Measurements from ENCODE around the gene NARS2. TPM values are rescaled to one million over a fixed set of nuclear protein-coding genes. Genes with fewer than 3 reads are reported as not detected.

NARS2 gene
- total RNA-seq, 1 donor from 2014 or later = 16.5 TPM

DNA sequence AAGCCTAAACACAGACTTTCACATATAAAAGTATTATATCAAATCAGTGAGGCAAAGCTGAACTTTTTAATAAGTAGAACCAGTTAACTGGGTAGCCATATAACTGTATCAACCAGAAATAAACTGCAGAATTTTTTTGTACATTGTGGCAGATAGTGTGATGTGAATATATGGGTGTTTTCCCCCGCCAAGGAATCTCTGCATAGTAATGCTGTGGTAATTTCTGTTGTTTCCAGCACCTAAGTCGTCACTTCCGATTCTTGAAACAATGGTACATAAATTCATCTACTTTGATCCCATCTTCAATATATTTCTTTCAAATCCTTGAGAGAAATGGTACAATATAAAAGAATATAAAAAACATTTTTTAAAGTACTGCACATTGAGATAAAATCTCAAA, 39.6 kb downstream of the NARS2 start:
- ATAC-seq (ENCODE audit: low read depth) = peak; percentile 62
- ChIA-PET POLR2A (no interaction called here), CTCF (interaction anchor here (2.8 kb wide), 1 partner anchor 29 kb away, joined by 13 read pairs; no protein-coding TSS in a partner anchor)
- Mint-ChIP-seq H3K27me3 (no peaks in the 10 kb centered on the region), H3K36me3 (ENCODE audit: low read depth) (peaks cover 20% of the 10 kb centered on the region), H3K9me3 (no peaks in the 10 kb centered on the region), H3K27ac (no peak overlapping the region), H3K4me3 (no peak overlapping the region), H3K4me1 (peaks cover 36% of the 10 kb centered on the region)
- intact Hi-C loops (cut with micrococcal nuclease) = loop anchor here (10.0 kb wide), 1 partner anchor 120 kb away; the partner anchor contains the start of gene GAB2
- TF ChIP-seq, protein P1, sequence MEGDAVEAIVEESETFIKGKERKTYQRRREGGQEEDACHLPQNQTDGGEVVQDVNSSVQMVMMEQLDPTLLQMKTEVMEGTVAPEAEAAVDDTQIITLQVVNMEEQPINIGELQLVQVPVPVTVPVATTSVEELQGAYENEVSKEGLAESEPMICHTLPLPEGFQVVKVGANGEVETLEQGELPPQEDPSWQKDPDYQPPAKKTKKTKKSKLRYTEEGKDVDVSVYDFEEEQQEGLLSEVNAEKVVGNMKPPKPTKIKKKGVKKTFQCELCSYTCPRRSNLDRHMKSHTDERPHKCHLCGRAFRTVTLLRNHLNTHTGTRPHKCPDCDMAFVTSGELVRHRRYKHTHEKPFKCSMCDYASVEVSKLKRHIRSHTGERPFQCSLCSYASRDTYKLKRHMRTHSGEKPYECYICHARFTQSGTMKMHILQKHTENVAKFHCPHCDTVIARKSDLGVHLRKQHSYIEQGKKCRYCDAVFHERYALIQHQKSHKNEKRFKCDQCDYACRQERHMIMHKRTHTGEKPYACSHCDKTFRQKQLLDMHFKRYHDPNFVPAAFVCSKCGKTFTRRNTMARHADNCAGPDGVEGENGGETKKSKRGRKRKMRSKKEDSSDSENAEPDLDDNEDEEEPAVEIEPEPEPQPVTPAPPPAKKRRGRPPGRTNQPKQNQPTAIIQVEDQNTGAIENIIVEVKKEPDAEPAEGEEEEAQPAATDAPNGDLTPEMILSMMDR (IDR thresholded peaks at IDR 0.05) = no peak
- DNase-seq = no peak

DNA sequence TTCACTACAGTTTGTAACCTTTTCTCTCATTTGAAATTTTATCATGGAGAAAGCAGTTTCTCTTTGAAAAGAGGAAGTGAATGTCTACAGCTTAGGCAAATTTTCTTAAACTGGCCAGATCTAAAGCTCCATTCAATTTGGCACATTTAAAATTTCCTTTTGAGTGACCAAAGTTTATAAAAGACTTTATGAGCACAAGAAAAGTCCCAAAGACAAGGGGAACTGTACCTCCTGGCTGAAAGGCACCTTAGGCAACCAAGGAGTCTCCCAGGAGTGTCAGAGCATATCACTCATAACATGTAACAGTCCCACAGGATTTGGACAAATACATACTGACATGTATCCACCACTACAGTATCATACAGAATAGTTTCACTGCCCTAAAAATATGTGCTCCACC, 41.3 kb downstream of the NARS2 start:
- DNase-seq = no peak
- peak; percentile 67 for ATAC-seq (ENCODE audit: low read depth)
- Mint-ChIP-seq H3K4me1 (peaks cover 36% of the 10 kb centered on the region), H3K4me3 (peak overlapping the region; percentile 58), H3K36me3 (ENCODE audit: low read depth) (peaks cover 15% of the 10 kb centered on the region), H3K27me3 (no peaks in the 10 kb centered on the region), H3K9me3 (no peaks in the 10 kb centered on the region), H3K27ac (peak overlapping the region; percentile 96)
- CTCF ChIA-PET = interaction anchor here (0.9 to 2.1 kb wide), 6 partner anchors 31 to 306 kb away, joined by 3 to 10 read pairs (median 3); partner anchors contain the start of gene GAB2
- intact Hi-C loops (cut with micrococcal nuclease) = loop anchor here (1.0 to 10.0 kb wide), 3 partner anchors 69 to 310 kb away; partner anchors contain the start of gene GAB2
- POLR2A ChIA-PET = interaction anchor here (0.5 to 1.6 kb wide), 5 partner anchors 22 to 307 kb away, joined by 3 to 6 read pairs (median 4); partner anchors contain the start of gene NARS2
- TF ChIP-seq, protein P1 (IDR thresholded peaks at IDR 0.05) = no peak

DNA sequence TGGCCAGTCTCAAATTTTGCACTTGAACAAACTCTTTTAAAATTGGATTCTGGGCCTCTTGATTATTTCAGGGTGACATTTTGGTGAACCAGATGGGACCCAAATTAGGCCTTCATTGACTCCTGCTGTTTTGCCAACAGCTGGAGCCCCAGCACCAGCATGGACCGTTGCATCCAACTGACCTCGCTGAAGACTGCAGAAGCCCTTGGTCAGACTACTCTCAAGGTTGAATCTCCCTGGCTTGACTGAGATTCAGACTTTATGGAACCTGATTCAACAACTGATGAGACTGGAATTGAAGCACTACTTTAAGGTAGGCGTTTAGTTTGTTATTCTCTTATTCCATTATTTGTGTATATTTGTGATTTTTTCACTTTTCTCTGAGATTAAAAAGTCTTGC, 41.7 kb downstream of the NARS2 start:
- H3K4me3 Mint-ChIP-seq = peak overlapping the region; percentile 58
- H3K36me3 Mint-ChIP-seq (ENCODE audit: low read depth) = peaks cover 11% of the 10 kb centered on the region
- H3K9me3 Mint-ChIP-seq = no peaks in the 10 kb centered on the region
- CTCF ChIA-PET = interaction anchor here (0.9 to 2.1 kb wide), 6 partner anchors 31 to 305 kb away, joined by 3 to 10 read pairs (median 3); partner anchors contain the start of gene GAB2
- ATAC-seq (ENCODE audit: low read depth) (peak; percentile 36), DNase-seq (no peak)
- H3K4me1 Mint-ChIP-seq = peaks cover 36% of the 10 kb centered on the region
- peak overlapping the region; percentile 96 for H3K27ac Mint-ChIP-seq
- POLR2A ChIA-PET = interaction anchor here (0.5 to 1.6 kb wide), 6 partner anchors 22 to 306 kb away, joined by 3 to 6 read pairs (median 4); partner anchors contain the start of gene NARS2
- intact Hi-C loops (cut with micrococcal nuclease) = loop anchor here (1.0 to 10.0 kb wide), 3 partner anchors 68 to 310 kb away; partner anchors contain the start of gene GAB2
- no peaks in the 10 kb centered on the region for H3K27me3 Mint-ChIP-seq
- TF ChIP-seq, protein P1 (IDR thresholded peaks at IDR 0.05) = no peak

DNA sequence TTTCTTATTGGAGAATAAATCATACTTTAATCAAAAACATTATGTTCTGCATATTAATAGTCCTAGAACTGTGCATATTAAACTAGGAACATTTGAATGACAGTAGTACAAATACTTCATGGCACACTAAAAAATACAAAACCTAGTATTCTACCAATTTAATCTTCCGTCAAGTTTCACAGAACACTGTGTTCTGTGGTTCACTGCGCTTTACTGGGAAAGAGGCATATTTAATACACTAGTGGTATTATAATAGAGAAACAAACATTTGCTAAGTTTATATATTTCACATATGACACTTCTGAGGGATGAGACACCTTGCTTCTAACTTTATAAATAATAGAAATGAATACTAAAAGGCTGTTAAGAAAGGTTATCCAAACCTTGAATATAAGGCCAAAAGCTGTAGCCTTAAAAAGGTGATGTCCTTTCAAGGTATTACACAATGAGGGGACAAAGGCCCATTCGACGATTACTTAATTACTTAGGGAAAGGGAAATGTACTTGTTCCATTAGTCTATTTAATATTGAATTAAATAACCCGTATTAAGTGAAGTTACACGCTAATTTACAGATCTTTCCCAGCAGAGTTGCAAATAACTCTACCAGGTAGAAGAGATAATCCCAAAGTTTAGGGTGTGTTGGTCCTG, 48.0 kb downstream of the NARS2 start:
- Mint-ChIP-seq H3K27ac (no peak overlapping the region), H3K4me1 (peaks cover under 1% of the 10 kb centered on the region), H3K36me3 (ENCODE audit: low read depth) (peaks cover 22% of the 10 kb centered on the region), H3K9me3 (no peaks in the 10 kb centered on the region), H3K4me3 (no peak overlapping the region), H3K27me3 (no peaks in the 10 kb centered on the region)
- CTCF ChIA-PET = interaction anchor here (0.8 kb wide), 1 partner anchor 38 kb away, joined by 3 read pairs; no protein-coding TSS in a partner anchor
- ATAC-seq (ENCODE audit: low read depth) (no peak), DNase-seq (no peak)
- TF ChIP-seq, protein P1 (IDR thresholded peaks at IDR 0.05) = no peak
- POLR2A ChIA-PET = no interaction called here
- intact Hi-C loops (cut with micrococcal nuclease) = no loop called here

DNA sequence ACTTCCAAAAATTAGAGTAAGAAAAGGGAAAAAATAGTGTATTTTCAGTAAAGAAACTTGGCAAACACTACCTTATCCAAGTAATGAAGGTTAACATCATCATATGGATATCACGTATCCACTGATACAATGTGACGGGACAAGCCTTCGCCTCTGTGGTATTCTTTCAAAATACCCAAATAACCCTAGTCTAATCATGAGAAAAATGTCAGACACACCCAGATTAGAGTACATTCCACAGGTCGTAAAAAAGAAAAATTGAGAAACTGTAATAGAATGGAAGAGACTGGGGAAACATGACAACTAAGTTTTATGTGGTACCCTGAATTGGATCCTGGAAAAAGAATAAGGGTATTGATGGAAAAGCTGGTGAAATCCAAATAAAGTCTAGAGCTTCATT, 48.9 kb downstream of the NARS2 start:
- H3K4me3 Mint-ChIP-seq = no peak overlapping the region
- no peaks in the 10 kb centered on the region for H3K4me1 Mint-ChIP-seq
- ChIA-PET POLR2A (interaction anchor here (0.6 kb wide), 1 partner anchor 112 kb away, joined by 7 read pairs; no protein-coding TSS in a partner anchor), CTCF (interaction anchor here (0.6 to 0.8 kb wide), 2 partner anchors 39 to 105 kb away, joined by 3 read pairs; no protein-coding TSS in a partner anchor)
- TF ChIP-seq, protein P1 (IDR thresholded peaks at IDR 0.05) = no peak
- DNase-seq = no peak
- H3K27ac Mint-ChIP-seq = no peak overlapping the region
- no peaks in the 10 kb centered on the region for H3K27me3 Mint-ChIP-seq
- ATAC-seq (ENCODE audit: low read depth) = no peak
- intact Hi-C loops (cut with micrococcal nuclease) = no loop called here
- H3K36me3 Mint-ChIP-seq (ENCODE audit: low read depth) = peaks cover 22% of the 10 kb centered on the region
- no peaks in the 10 kb centered on the region for H3K9me3 Mint-ChIP-seq

Measured in activated B cell treated with CpG ODN at 0.5 μM for 24 hours (primary cell).